ENCODE data around the gene ATP8A2.
"Not testable (repeated sequence)": the region's sequence is repeated elsewhere in the genome, so short reads cannot be mapped to it uniquely, and the experiment has no call there.

DNA sequence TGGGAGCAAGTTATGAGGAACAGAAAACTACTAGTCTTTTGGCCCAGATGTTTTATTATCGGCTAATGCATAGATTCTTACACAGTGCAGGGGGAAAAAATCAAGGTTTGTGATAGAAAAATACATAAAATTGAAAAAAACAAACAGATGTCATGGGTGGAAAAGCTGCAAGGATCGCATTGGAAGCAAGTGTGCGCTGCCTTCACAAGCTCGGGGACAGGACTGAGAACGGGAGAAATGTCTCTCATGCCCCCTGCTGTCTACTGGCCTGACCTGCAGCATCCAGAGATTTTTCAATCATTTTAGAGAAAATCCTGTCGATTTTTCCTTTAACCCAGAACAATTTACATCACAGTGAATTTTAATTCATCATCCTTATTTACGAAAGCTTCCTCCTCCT lies 700.6 kb downstream of the ATP8A2 start:
- not testable (repeated sequence) for TF ChIP-seq POLR2A (IDR thresholded peaks at IDR 0.05; ENCODE audit: low read depth); EP300 (IDR thresholded peaks at IDR 0.05); POLR2AphosphoS5 (IDR thresholded peaks at IDR 0.05)
- TF ChIP-seq, protein P1, sequence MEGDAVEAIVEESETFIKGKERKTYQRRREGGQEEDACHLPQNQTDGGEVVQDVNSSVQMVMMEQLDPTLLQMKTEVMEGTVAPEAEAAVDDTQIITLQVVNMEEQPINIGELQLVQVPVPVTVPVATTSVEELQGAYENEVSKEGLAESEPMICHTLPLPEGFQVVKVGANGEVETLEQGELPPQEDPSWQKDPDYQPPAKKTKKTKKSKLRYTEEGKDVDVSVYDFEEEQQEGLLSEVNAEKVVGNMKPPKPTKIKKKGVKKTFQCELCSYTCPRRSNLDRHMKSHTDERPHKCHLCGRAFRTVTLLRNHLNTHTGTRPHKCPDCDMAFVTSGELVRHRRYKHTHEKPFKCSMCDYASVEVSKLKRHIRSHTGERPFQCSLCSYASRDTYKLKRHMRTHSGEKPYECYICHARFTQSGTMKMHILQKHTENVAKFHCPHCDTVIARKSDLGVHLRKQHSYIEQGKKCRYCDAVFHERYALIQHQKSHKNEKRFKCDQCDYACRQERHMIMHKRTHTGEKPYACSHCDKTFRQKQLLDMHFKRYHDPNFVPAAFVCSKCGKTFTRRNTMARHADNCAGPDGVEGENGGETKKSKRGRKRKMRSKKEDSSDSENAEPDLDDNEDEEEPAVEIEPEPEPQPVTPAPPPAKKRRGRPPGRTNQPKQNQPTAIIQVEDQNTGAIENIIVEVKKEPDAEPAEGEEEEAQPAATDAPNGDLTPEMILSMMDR (IDR thresholded peaks at IDR 0.05): peak in 1 of 3 experiments; percentile 24
